Measurements from ENCODE around the gene NCR3LG1. TPM values are rescaled to one million over a fixed set of nuclear protein-coding genes. Genes with fewer than 3 reads are reported as not detected.
A peak's percentile ranks its signal among the peaks of the same experiment; 100 is the strongest.

NCR3LG1 gene
- total RNA-seq, 1 donor from 2014 or later, result 0.80 TPM

GRCh38 chr11:17354601-17354991 lies 3.0 kb downstream of the NCR3LG1 start:
- Histone ChIP-seq H3K4me3 (peak overlapping the region; percentile 81), H3K36me3 (peaks cover 9% of the 10 kb centered on the region), H3K4me1 (peaks cover 38% of the 10 kb centered on the region), H3K27ac (replicated peaks) (no peak overlapping the region), H3K9me3 (replicated peaks) (no peaks in the 10 kb centered on the region), H3K27me3 (ENCODE audit: low read depth) (no peaks in the 10 kb centered on the region)
- intact Hi-C loops (cut with micrococcal nuclease), result no loop called here
- DNase-seq, result no peak
- peak; percentile 76 for TF ChIP-seq CTCF (IDR thresholded peaks at IDR 0.05; ENCODE audit: borderline replicate concordance)

- DNase-seq, result no peak
- no peak overlapping the region for H3K27ac ChIP-seq (replicated peaks)
- no peak overlapping the region for H3K4me3 ChIP-seq
- H3K9me3 ChIP-seq (replicated peaks), result peaks cover 34% of the 10 kb centered on the region
- no peak for TF ChIP-seq CTCF (IDR thresholded peaks at IDR 0.05; ENCODE audit: borderline replicate concordance)
- no peaks in the 10 kb centered on the region for H3K27me3 ChIP-seq (ENCODE audit: low read depth)
- H3K4me1 ChIP-seq, result no peaks in the 10 kb centered on the region
- peaks cover 43% of the 10 kb centered on the region for H3K36me3 ChIP-seq
- intact Hi-C loops (cut with micrococcal nuclease), result no loop called here
These were observed 14.9 kb downstream of the NCR3LG1 start for GRCh38 chr11:17366495-17366894.

GRCh38 chr11:17368551-17368950 lies 17.0 kb downstream of the NCR3LG1 start:
- no peaks in the 10 kb centered on the region for H3K4me1 ChIP-seq

GRCh38 chr11:17369094-17369493 lies 17.5 kb downstream of the NCR3LG1 start:
- Histone ChIP-seq H3K9me3 (replicated peaks) (peaks cover 60% of the 10 kb centered on the region), H3K27me3 (ENCODE audit: low read depth) (no peaks in the 10 kb centered on the region), H3K4me3 (no peak overlapping the region), H3K36me3 (peaks cover 69% of the 10 kb centered on the region), H3K27ac (replicated peaks) (no peak overlapping the region), H3K4me1 (no peaks in the 10 kb centered on the region)
- no peak for DNase-seq
- intact Hi-C loops (cut with micrococcal nuclease), result no loop called here
- TF ChIP-seq CTCF (IDR thresholded peaks at IDR 0.05; ENCODE audit: borderline replicate concordance), result no peak

More at GRCh38 chr11:17368551-17368950, 17.0 kb downstream of the NCR3LG1 start:
- intact Hi-C loops (cut with micrococcal nuclease), result no loop called here
- Histone ChIP-seq H3K36me3 (peaks cover 63% of the 10 kb centered on the region), H3K27ac (replicated peaks) (no peak overlapping the region), H3K9me3 (replicated peaks) (peaks cover 54% of the 10 kb centered on the region), H3K27me3 (ENCODE audit: low read depth) (no peaks in the 10 kb centered on the region), H3K4me3 (no peak overlapping the region)
- no peak for TF ChIP-seq CTCF (IDR thresholded peaks at IDR 0.05; ENCODE audit: borderline replicate concordance)
- DNase-seq, result no peak

GRCh38 chr11:17369684-17370243 lies 18.2 kb downstream of the NCR3LG1 start:
- Histone ChIP-seq H3K9me3 (replicated peaks) (peaks cover 64% of the 10 kb centered on the region), H3K27ac (replicated peaks) (no peak overlapping the region), H3K27me3 (ENCODE audit: low read depth) (no peaks in the 10 kb centered on the region), H3K4me1 (no peaks in the 10 kb centered on the region), H3K36me3 (peaks cover 70% of the 10 kb centered on the region), H3K4me3 (no peak overlapping the region)
- TF ChIP-seq CTCF (IDR thresholded peaks at IDR 0.05; ENCODE audit: borderline replicate concordance), result no peak
- intact Hi-C loops (cut with micrococcal nuclease), result no loop called here
- DNase-seq, result no peak
